Motor neuron (in vitro differentiated cells): ENCODE data around the gene ASCC2. TPM values are rescaled to one million over a fixed set of nuclear protein-coding genes. Genes with fewer than 3 reads are reported as not detected.
A peak's percentile ranks its signal among the peaks of the same experiment; 100 is the strongest.

ENCODE experiments used
- ATAC-seq, 8 experiments: fragments of 200-7000 bp; cut with Tn5 transposase; replicated peaks in 6 of 8; 2 replicates each; pipeline ENCODE4 v1.8.0; 2021; ENCODE audit warnings: mild to moderate bottlenecking in 8 of 8, moderate library complexity in 8 of 8
- H3K27ac ChIP-seq, 2 donors: fragments of 250-450 bp; sonication (Bioruptor Pico); 2 replicates each; pipeline ENCODE4 v1.9.0; 2021; ENCODE audit warnings: antibody characterized with exemption in 2 of 2, mild to moderate bottlenecking in 2 of 2, moderate library complexity in 1 of 2
- H3K4me1 ChIP-seq, 2 donors: fragments of 250-450 bp; sonication (Bioruptor Pico); replicated peaks in 1 of 2; 2 replicates each; pipeline ENCODE4 v1.6.1; 2021; ENCODE audit warnings: antibody characterized with exemption in 2 of 2, mild to moderate bottlenecking in 2 of 2, moderate library complexity in 1 of 2
- H3K4me3 ChIP-seq, 5 donors: fragments of 250-450 bp; sonication (Bioruptor Pico); 2 replicates each; pipeline ENCODE4 v1.9.0; 2021; ENCODE audit warnings: antibody characterized with exemption in 5 of 5, mild to moderate bottlenecking in 5 of 5, moderate library complexity in 4 of 5
- WGBS, 10 experiments: fragments of 450-650 bp; shearing (Covaris generic); methylation state at CpG; one replicate each; pipeline ENCODE4 v1.0.0; 2022; 5-methylcytosine and 5-hydroxymethylcytosine counted together
- in situ Hi-C, 9 experiments: fragments of 400-800 bp; cut with MboI; loops; one replicate each; pipeline ENCODE4 v1.15.0; 2021; ENCODE audit warnings: low sequenced_read_pairs in 9 of 9, low pct_unique_long_range_greater_than_20kb in 2 of 9; ENCODE audit not compliant: unreplicated experiment in 9 of 9
- total RNA-seq, 8 experiments: library from RNA; unstranded; fragments of 300-600 nt; gene quantifications; 2 replicates each; pipeline versions ENCODE4 v1.2.3 to v1.2.4, GENCODE V29; 2022

Gene ASCC2
- total RNA-seq, 8 experiments from 2014 or later = 17.8 to 70.7 (median 35.2) TPM

- in situ Hi-C loops = no loop called here
- 53 to 100% (median 87%) methylated on average over 1 to 5 of the region's 5 CpGs for WGBS, 10 experiments
- ATAC-seq = no peak
- Histone ChIP-seq H3K27ac (no peak overlapping the region), H3K4me1 (no peaks in the 10 kb centered on the region), H3K4me3 (no peak overlapping the region)
Observed at GRCh38 chr22:29795663-29796062, 42.4 kb downstream of the ASCC2 start.

GRCh38 chr22:29793396-29793795 lies 44.7 kb downstream of the ASCC2 start:
- Histone ChIP-seq H3K4me1 (peaks cover 0 to 5% of the 10 kb centered on the region in 2 donors), H3K4me3 (no peak overlapping the region), H3K27ac (no peak overlapping the region)
- 97 to 100% methylated on average over 3 to 7 of the region's 17 CpGs; no CpG with 5 or more reads in 8 of the 10 experiments for WGBS, 10 experiments
- no peak for ATAC-seq
- in situ Hi-C loops = no loop called here

GRCh38 chr22:29790061-29790460 lies 48.0 kb downstream of the ASCC2 start:
- ATAC-seq = no peak

GRCh38 chr22:29788339-29789279 lies 49.5 kb downstream of the ASCC2 start:
- Histone ChIP-seq H3K4me1 (peaks cover 26 to 36% of the 10 kb centered on the region in 2 donors), H3K4me3 (no peak overlapping the region), H3K27ac (peak overlapping the region; percentile 58 to 62)
- WGBS, 10 experiments = 60 to 100% (median 91%) methylated on average over 1 to 18 of the region's 27 CpGs; no CpG with 5 or more reads in 3 of the 10 experiments
- in situ Hi-C loops = no loop called here
- no peak for ATAC-seq

More at GRCh38 chr22:29790061-29790460, 48.0 kb downstream of the ASCC2 start:
- H3K27ac ChIP-seq = no peak overlapping the region
- H3K4me3 ChIP-seq = no peak overlapping the region
- peaks cover 17 to 27% of the 10 kb centered on the region in 2 donors for H3K4me1 ChIP-seq
- 60 to 100% (median 88%) methylated on average over 1 to 4 of the region's 5 CpGs; no CpG with 5 or more reads in 4 of the 10 experiments for WGBS, 10 experiments
- in situ Hi-C loops = no loop called here

GRCh38 chr22:29787371-29787980 lies 50.6 kb downstream of the ASCC2 start:
- in situ Hi-C loops = no loop called here
- no peak overlapping the region for H3K4me3 ChIP-seq
- ATAC-seq = peak in 5 of 8 experiments; percentile 98 to 99 (median 98)
- peaks cover 26 to 36% of the 10 kb centered on the region in 2 donors for H3K4me1 ChIP-seq
- peak overlapping the region; percentile 58 to 62 for H3K27ac ChIP-seq
- WGBS, 10 experiments = 0 to 93% (median 20%) methylated on average over 1 to 7 of the region's 9 CpGs; no CpG with 5 or more reads in 5 of the 10 experiments

GRCh38 chr22:29786031-29786430 lies 52.0 kb downstream of the ASCC2 start:
- Histone ChIP-seq H3K27ac (peak overlapping the region in 1 of 2 donors; percentile 28), H3K4me1 (peaks cover 30 to 39% of the 10 kb centered on the region in 2 donors), H3K4me3 (no peak overlapping the region)
- in situ Hi-C loops = no loop called here
- no peak for ATAC-seq
- WGBS, 10 experiments = 44 to 80% (median 76%) methylated on average over 2 to 3 of the region's 5 CpGs; no CpG with 5 or more reads in 5 of the 10 experiments

GRCh38 chr22:29784451-29785361 lies 53.4 kb downstream of the ASCC2 start:
- in situ Hi-C loops = no loop called here
- H3K4me3 ChIP-seq = no peak overlapping the region
- WGBS, 10 experiments = 42 to 100% (median 64%) methylated on average over 1 to 8 of the region's 9 CpGs; no CpG with 5 or more reads in 1 of the 10 experiments
- no peak overlapping the region for H3K27ac ChIP-seq
- peaks cover 38 to 44% of the 10 kb centered on the region in 2 donors for H3K4me1 ChIP-seq
- peak in 1 of 8 experiments; percentile 9 for ATAC-seq

GRCh38 chr22:29782061-29782845 lies 55.8 kb downstream of the ASCC2 start:
- Histone ChIP-seq H3K4me3 (no peak overlapping the region), H3K4me1 (peaks cover 37 to 47% of the 10 kb centered on the region in 2 donors), H3K27ac (no peak overlapping the region)
- in situ Hi-C loops = no loop called here
- peak in 3 of 8 experiments; percentile 20 to 52 (median 26) for ATAC-seq
- WGBS, 10 experiments = 77 to 100% (median 80%) methylated on average over 1 to 4 of the region's 7 CpGs; no CpG with 5 or more reads in 7 of the 10 experiments

- WGBS, 10 experiments = 13 to 82% (median 43%) methylated on average over 1 to 3 of the region's 8 CpGs; no CpG with 5 or more reads in 3 of the 10 experiments
- ATAC-seq = peak; percentile 12 to 76 (median 58)
- Histone ChIP-seq H3K4me1 (peaks cover 31 to 36% of the 10 kb centered on the region in 2 donors), H3K27ac (peak overlapping the region in 1 of 2 donors; percentile 62), H3K4me3 (no peak overlapping the region)
- in situ Hi-C loops = no loop called here
Observed at GRCh38 chr22:29780748-29781676, 57.1 kb downstream of the ASCC2 start.

GRCh38 chr22:29780220-29780619 lies 57.9 kb downstream of the ASCC2 start:
- in situ Hi-C loops = no loop called here
- ATAC-seq = no peak
- peaks cover 31 to 34% of the 10 kb centered on the region in 2 donors for H3K4me1 ChIP-seq
- WGBS, 10 experiments = 100% methylated on average over 1 to 3 of the region's 5 CpGs; no CpG with 5 or more reads in 7 of the 10 experiments
- H3K27ac ChIP-seq = peak overlapping the region in 1 of 2 donors; percentile 62
- no peak overlapping the region for H3K4me3 ChIP-seq

- in situ Hi-C loops = no loop called here
- peak in 4 of 8 experiments; percentile 21 to 44 (median 24) for ATAC-seq
- Histone ChIP-seq H3K4me1 (peaks cover 5 to 8% of the 10 kb centered on the region in 2 donors), H3K4me3 (no peak overlapping the region), H3K27ac (no peak overlapping the region)
- 17 to 58% (median 45%) methylated on average over 1 to 2 of the region's 2 CpGs; no CpG with 5 or more reads in 6 of the 10 experiments for WGBS, 10 experiments
Observed at GRCh38 chr22:29773233-29773632, 64.8 kb downstream of the ASCC2 start.
